22Rv1 (cell line): ENCODE measurements around the gene CCDC38.

ENCODE experiments used
- H3K27ac ChIP-seq: fragments of 450-650 bp; 2 replicates; pipeline ENCODE4 v1.5.1; 2017
- ZFX ChIP-seq: fragments of 450-650 bp; IDR thresholded peaks from 2 replicates; pipeline ENCODE4 v1.6.1; 2017; ENCODE audit warnings: antibody characterized with exemption, borderline replicate concordance
- TF ChIP-seq, protein P1 (sequence below): fragments of 450-650 bp; IDR thresholded peaks from 2 replicates; pipeline ENCODE4 v1.5.1; 2017; ENCODE audit warnings: mild to moderate bottlenecking

CCDC38 gene

DNA sequence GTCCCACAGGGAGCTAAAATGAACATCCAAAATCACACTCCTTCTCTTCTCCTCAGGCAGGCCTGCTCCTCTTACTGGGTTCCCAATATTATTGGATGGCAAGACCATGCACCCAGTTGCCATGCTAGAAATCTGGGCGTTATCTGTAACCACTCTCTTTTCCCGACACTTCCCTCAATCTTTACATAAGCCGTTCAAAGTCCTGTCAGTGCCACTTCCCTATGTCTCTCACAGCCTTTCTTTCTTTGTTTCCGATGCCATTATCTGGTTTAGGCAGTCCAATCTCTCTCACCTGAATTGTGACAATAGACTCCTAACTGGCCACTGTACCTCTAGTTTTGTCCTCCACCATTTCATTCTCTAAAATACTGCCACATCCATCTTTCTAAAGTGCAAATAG is 59.5 kb downstream of the CCDC38 start:
- no peak overlapping the region for H3K27ac ChIP-seq
- TF ChIP-seq ZFX, result no peak
- TF ChIP-seq, protein P1, sequence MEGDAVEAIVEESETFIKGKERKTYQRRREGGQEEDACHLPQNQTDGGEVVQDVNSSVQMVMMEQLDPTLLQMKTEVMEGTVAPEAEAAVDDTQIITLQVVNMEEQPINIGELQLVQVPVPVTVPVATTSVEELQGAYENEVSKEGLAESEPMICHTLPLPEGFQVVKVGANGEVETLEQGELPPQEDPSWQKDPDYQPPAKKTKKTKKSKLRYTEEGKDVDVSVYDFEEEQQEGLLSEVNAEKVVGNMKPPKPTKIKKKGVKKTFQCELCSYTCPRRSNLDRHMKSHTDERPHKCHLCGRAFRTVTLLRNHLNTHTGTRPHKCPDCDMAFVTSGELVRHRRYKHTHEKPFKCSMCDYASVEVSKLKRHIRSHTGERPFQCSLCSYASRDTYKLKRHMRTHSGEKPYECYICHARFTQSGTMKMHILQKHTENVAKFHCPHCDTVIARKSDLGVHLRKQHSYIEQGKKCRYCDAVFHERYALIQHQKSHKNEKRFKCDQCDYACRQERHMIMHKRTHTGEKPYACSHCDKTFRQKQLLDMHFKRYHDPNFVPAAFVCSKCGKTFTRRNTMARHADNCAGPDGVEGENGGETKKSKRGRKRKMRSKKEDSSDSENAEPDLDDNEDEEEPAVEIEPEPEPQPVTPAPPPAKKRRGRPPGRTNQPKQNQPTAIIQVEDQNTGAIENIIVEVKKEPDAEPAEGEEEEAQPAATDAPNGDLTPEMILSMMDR, result no peak

DNA sequence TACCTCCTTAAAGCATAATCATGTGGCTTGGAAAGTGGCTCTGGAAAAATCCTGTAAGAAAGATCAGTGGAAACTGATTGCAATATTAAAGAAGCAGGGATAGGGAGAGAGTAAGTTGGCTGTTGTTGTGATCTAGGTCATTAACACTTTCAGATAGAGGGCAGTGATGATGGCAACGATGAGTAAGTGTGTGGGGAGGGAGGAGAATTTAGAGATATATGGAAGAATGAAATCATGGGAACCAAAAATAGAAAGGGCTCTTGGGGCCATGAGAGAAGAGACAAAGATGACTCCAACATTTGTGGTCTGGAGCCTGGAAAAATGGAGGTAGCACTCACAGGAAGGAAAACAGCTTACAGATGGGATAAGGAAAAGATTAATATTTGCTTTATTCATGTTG is 60.3 kb downstream of the CCDC38 start:
- H3K27ac ChIP-seq, result no peak overlapping the region
- no peak for TF ChIP-seq ZFX
- TF ChIP-seq, protein P1, result no peak

DNA sequence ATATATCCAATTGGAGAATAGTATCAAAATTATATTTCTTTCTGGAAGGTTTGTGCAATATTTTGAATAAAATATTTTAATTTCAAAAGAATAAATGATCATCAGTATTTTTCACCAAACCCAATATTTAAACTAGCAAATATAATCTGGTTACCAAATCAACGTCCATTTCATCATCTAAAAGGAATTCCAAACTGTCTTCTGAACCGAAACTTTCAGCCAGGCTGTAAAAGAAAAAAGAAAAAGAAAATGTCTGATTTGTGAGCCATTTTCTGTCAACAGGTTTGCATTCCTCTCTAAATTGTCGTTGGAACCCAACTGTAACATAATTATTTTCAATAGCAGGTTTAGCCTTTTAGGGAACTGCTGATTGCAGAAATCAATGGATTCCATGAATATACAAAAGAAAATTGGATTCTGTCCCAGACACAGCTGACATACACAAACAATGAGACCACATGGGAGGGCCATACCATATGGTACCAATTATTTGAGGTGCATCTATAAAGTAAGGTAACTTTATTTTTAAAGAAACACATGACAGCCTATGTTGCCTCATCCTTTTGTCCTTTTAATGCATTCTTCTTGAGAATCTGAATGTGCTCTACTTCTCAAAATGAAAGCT is 61.0 kb downstream of the CCDC38 start:
- TF ChIP-seq, protein P1, result no peak
- no peak for TF ChIP-seq ZFX
- no peak overlapping the region for H3K27ac ChIP-seq

- TF ChIP-seq, protein P1, result no peak
- no peak for TF ChIP-seq ZFX
- H3K27ac ChIP-seq, result no peak overlapping the region
Observed at GRCh38 chr12:95880895-95881294, 61.5 kb downstream of the CCDC38 start.

GRCh38 chr12:95877622-95878021 is 64.8 kb downstream of the CCDC38 start:
- H3K27ac ChIP-seq, result no peak overlapping the region
- no peak for TF ChIP-seq ZFX
- TF ChIP-seq, protein P1, result no peak

GRCh38 chr12:95874452-95874851 is 68.0 kb downstream of the CCDC38 start:
- no peak overlapping the region for H3K27ac ChIP-seq
- TF ChIP-seq ZFX, result no peak
- TF ChIP-seq, protein P1, result no peak

DNA sequence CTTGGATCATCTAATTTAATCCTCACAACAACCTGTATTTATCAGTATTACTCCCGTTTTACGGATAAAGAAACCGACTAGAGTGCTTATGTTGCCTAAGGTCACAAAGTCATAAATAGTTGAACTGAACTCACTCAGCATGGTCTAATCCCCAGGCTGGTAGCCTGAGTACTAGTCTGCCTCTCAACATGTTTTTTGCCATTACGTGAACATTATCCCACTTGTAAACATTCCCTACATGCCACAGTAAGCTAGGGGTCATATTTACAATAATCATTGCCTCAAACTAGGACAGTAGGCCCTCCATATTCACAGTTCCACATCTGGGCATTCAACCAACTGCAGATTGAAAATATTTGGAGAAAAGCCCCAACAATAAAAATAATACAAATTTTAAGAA is 71.5 kb downstream of the CCDC38 start:
- no peak for TF ChIP-seq ZFX
- H3K27ac ChIP-seq, result no peak overlapping the region

DNA sequence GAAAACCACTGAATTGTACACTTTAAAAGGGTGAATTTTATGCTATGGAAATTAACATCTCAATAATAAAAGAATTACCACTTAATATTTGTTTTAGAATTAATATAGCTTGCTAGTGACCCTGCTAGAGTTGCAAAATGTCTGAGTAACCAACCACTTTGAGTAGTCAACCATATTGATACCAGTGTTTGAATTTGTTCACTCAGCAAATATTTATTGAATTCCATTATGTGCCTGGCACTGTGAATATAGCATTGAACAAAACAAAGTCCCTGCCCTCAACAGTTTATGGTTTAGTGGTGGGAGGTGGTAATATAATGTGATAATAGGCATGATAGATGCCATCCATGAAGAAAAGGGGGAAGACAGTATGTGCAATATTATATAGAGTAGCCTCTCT is 79.1 kb downstream of the CCDC38 start:
- H3K27ac ChIP-seq, result no peak overlapping the region
- no peak for TF ChIP-seq ZFX
